ENCODE data around the gene MT1M. TPM values are rescaled to one million over a fixed set of nuclear protein-coding genes. Genes with fewer than 3 reads are reported as not detected.
A peak's percentile ranks its signal among the peaks of the same experiment; 100 is the strongest.

Gene MT1M
- total and polyA plus RNA-seq, 2 experiments from 2014 or later, result 1.1 to 4.7 TPM

DNA sequence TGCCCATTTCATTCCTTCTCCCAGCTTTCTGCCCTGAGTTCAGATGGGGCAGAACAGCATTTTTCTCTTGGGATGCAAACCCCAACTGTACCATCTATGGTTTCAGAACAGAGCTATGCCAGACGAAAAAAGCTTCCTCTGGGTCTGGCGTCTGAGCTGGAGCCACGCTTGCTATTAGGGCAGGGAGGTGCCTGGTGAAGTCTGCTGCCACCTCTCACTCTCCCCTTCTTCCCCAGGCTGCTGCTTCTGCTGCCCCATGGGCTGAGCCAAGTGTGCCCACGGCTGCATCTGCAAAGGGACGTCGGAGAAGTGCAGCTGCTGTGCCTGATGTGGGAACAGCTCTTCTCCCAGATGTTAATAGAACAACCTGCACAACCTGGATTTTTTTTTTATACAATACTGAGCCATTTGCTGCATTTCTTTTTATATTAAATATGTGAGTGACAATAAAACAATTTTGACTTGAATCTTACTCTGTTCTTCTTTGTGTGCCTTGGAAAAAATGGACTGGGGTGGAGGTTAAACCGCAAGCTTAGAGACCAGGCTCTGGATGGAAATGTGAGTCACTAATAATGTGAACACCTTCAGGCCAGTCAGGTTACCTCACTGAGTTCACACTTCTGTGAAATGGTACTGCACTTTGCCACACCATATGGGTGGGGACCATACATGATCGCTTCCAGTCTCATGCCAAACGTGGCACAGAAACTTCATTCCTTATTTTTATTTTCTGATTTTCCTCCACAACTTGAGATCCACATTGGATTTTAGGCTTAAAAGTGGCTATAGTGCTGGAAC lies 4.4 kb downstream of the MT1M start:
- ATAC-seq, result no peak
- Histone ChIP-seq H3F3A (replicated peaks; ENCODE audit: low read depth) (peaks cover 8% of the 10 kb centered on the region; the same call in 1 of the 2 replicates), H3K27me3 (ENCODE audit: insufficient read depth) (peaks cover 100% of the 10 kb centered on the region), H3K27ac (ENCODE audit: low read depth) (no peak overlapping the region), H2AFZ (no peak overlapping the region), H3K9me2 (ENCODE audit: insufficient read depth) (no peaks in the 10 kb centered on the region), H3K36me3 (ENCODE audit: insufficient read depth) (no peaks in the 10 kb centered on the region; the same call in 1 of the 2 replicates), H3K4me3 (no peak overlapping the region), H4K20me1 (replicated peaks; ENCODE audit: insufficient read depth) (peaks cover 11% of the 10 kb centered on the region), H3K4me2 (no peak overlapping the region), H3K79me2 (replicated peaks; ENCODE audit: insufficient read depth) (no peaks in the 10 kb centered on the region), H3K4me1 (ENCODE audit: insufficient read depth) (peaks cover 21% of the 10 kb centered on the region; the same call in 1 of the 2 replicates)
- DNase-seq (ENCODE audit: low spot score), result no peak
- TF ChIP-seq CTCF (conservative IDR thresholded peaks at IDR 0.05; ENCODE audit: low read depth in 2 of 2) (no peak), EZH2 (IDR thresholded peaks at IDR 0.05; ENCODE audit: low read depth, unreplicated experiment) (peak; percentile 76), ETS1 (IDR thresholded peaks at IDR 0.05) (no peak)
- Mint-ChIP-seq H3K27ac (no peak overlapping the region), H3K36me3 (ENCODE audit: low read depth) (no peaks in the 10 kb centered on the region; the same call in 2 of the 3 replicates), H3K4me3 (peak overlapping the region; percentile 66; the same call in 1 of the 3 replicates), H3K9me3 (no peaks in the 10 kb centered on the region; the same call in 2 of the 3 replicates), H3K27me3 (ENCODE audit: insufficient read depth, low read depth, poor library complexity) (peaks cover 99% of the 10 kb centered on the region), H3K4me1 (peaks cover 35% of the 10 kb centered on the region)

DNA sequence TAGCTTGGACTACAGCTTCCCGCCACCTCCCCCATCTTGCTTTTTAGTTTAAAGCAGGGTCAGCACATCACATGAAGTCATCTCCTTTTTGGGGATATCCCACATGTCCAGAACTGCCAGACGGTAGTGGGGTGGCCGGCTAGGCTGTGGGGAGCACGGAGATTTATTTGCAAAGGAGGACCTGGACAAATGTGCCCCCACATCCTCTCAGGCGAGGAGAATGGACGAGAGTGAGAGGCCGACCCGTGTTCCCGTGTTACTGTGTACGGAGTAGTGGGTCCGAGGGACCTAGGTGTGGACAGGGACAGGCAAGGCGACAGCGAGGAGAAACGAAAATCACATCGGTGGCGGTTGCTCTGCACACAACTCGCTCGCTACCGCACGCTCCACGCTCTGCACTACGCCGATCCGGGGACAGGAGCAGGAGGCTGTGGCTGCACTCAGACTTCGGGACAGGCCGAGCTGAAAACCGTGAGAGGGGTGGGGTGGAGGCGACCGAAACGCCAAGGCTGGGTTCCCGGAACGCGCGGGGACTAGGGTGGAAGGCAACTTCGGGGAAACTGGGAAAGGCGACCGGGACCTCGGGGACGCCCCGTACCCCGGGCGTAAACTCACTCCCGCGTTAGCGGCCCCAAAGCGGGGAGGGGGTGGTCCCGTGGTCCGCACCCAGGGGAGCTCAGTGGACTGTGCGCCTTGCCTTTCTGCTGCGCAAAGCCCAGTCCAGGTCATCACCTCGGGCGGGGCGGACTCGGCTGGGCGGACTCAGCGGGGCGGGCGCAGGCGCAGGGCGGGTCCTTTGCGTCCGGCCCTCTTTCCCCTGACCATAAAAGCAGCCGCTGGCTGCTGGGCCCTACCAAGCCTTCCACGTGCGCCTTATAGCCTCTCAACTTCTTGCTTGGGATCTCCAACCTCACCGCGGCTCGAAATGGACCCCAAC lies 5.6 kb downstream of the MT1M start, which contains the start of gene MT1A:
TSS of gene MT1A (plus strand) at position 853 of the 937 bp plus-strand sequence. CDS start at position 926, 73 bp downstream.
- Histone ChIP-seq H4K20me1 (replicated peaks; ENCODE audit: insufficient read depth) (peaks cover 8% of the 10 kb centered on the region), H3K4me2 (peak within 1 kb of the TSS; percentile 77), H3K4me1 (ENCODE audit: insufficient read depth) (peaks cover 13% of the 10 kb centered on the region; the same call in 1 of the 2 replicates), H3K79me2 (replicated peaks; ENCODE audit: insufficient read depth) (no peaks in the 10 kb centered on the region), H3K4me3 (peak within 1 kb of the TSS; percentile 57), H3K27ac (ENCODE audit: low read depth) (no peak within 1 kb of the TSS), H3K9me2 (ENCODE audit: insufficient read depth) (no peaks in the 10 kb centered on the region), H2AFZ (0 out of 2 replicates have a peak within 1 kb of the TSS, but pooled peaks have one; percentile 63), H3K27me3 (ENCODE audit: insufficient read depth) (peaks cover 100% of the 10 kb centered on the region), H3F3A (replicated peaks; ENCODE audit: low read depth) (peaks cover 11% of the 10 kb centered on the region; the same call in 1 of the 2 replicates), H3K36me3 (ENCODE audit: insufficient read depth) (no peaks in the 10 kb centered on the region; the same call in 1 of the 2 replicates)
- peaks cover 99% of the 10 kb centered on the region for H3K27me3 Mint-ChIP-seq (ENCODE audit: insufficient read depth, low read depth, poor library complexity)
- DNase-seq (ENCODE audit: low spot score), result peak; percentile 79
- TF ChIP-seq EZH2phosphoT487 (IDR thresholded peaks at IDR 0.05; ENCODE audit: unreplicated experiment) (peak; percentile 81), EZH2 (IDR thresholded peaks at IDR 0.05; ENCODE audit: low read depth, unreplicated experiment) (peak; percentile 84), ZNF462 (CRISPR knock-in tag; IDR thresholded peaks at IDR 0.05) (no peak)
- peaks cover 38% of the 10 kb centered on the region for H3K4me1 Mint-ChIP-seq
- H3K9me3 Mint-ChIP-seq, result no peaks in the 10 kb centered on the region; the same call in 2 of the 3 replicates
- peak; percentile 50 for ATAC-seq
- no peaks in the 10 kb centered on the region; the same call in 2 of the 3 replicates for H3K36me3 Mint-ChIP-seq (ENCODE audit: low read depth)
- H3K27ac Mint-ChIP-seq, result no peak within 1 kb of the TSS
- H3K4me3 Mint-ChIP-seq, result peak within 1 kb of the TSS; percentile 66

Data from GM23338 (cell line).